NCI-H1417 (cell line): ENCODE measurements around the gene NPTX1.
"Not testable (repeated sequence)": the region's sequence is repeated elsewhere in the genome, so short reads cannot be mapped to it uniquely, and the experiment has no call there.

Experiments used
- DNase-seq, 3 experiments: peaks; one replicate each; lab custom pipeline; 2025; lab: John Stamatoyannopoulos, UW

The NPTX1 gene

GRCh38 chr17:80475910-80476876 lies at the start of gene NPTX1:
NPTX1 (minus strand) TSS chr17:80476607; CDS start chr17:80476446, 161 bp downstream.
- DNase-seq, result peak; percentile 50 to 64 (median 58)

DNA sequence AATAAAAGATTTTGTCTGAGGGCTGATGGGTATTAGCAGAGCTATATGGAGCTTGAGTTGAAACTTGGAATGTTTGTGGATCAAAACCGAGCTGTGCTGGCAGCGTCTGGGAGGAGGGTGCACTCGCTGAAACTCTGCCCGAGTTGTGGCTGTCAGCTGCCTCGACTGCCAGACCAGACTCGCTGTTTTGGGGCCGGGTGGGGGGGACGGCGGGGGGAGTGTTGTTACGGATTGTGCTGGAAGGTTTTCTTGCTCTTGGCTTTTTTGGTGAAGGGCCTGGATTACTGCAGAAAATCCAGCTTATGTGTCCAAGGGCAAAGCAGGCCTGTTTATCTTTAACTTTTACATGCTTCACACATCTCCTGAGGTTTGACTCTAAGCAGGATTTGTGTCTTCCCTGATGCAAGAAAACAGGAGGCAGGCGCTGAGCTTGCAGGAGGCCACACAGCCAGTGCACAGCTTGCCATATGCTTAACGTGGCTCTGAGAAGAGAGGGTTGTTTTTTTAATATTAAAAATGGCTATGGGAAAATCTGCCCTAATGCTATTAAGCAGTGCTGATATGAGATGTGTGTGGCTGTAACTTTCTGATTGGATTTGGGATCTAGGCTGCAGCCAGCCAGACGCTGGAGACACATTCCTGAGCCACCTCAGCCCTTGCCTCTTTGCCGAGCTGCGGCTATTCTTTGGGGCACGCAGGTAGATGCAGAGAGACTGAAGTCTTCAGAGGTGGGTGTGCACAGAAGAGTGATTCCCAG lies 47.7 kb upstream of the NPTX1 start:
- DNase-seq, result no peak

GRCh38 chr17:80523054-80523744 lies 46.8 kb upstream of the NPTX1 start:
- DNase-seq, result no peak

DNA sequence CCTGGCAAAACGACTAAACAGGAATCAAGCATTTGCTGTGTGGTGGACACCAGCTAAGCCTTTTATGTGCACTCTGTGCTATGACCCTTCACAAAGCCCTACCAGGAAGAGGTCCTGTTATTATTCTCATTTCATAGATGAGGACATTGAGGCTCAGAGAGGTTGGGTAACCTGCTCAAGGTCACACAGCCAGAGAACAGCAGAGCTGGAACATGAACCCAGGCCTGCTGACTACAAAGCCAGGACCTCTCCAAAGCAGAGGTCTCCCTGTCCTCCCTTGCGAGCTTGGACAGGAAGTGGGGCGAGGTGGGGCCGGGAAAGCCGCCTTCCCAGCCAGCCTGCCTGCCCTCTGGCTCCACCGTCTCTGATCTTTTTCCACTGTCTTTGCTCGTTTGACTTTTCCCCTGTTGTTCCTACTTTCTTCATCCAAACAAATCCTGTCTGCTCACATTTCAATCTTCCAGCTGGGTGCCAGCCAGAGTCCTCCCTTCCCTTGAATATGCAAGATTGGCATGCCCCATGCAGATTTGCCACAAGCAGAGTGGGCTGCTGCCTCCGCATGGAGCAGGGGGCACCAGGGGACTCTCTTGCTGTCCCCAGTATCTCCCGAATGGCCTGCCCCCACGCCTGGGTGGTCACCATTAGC lies 44.5 kb upstream of the NPTX1 start:
- DNase-seq, result no peak

DNA sequence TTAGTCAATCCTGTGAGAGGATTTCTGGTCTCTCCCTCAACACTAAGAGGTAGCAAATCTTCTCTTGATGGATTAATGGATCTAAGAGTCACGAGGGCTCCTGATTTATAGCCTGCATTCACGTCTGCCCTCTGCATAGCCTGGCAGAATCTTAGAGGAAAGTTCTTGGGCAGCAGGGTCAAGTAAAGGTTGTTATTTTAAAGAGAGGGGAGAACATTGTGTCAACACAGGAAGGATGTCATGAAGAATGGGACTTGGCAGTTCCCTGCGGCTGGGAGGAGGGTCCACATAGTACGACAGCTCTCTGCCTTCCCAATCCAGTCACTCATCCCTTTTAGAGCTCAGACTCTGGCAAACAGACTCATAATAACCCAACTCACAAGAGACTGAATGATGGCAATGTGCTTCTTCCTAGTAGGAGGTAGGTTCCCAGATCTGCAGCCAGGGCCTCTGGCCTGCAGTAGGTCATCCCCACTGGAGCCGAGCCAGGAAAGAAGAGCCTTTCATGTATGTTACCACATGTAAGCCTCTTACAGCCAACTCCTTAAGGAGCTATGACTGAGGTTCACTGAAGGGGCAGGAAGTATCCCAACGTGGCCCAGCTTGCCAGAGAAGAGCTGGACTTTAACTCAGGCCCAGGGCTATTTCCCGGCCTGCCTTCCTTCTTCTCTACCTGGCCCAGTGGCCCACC lies 42.8 kb upstream of the NPTX1 start:
- DNase-seq, result no peak

- no peak for DNase-seq
Measured at GRCh38 chr17:80518392-80518791, 42.0 kb upstream of the NPTX1 start.

DNA sequence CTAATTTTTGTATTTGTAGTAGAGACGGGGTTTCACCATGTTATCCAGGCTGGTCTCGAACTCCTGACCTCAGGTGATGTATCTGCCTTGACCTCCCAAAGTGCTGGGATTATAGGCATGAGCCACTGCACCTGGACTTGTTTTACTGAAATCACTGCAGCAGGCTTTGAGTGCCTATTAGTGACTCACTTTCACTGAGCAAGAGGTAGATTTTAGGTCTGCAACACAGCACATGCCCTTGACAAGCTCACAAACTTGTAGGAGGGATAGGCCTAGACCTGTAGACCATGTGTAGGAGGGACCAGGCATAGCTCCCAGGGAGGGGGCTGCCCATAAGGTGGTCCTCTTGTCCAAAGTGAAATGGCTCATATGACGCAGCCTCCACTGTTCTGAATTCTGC lies 41.2 kb upstream of the NPTX1 start:
- no peak for DNase-seq

GRCh38 chr17:80516171-80516932 lies 39.9 kb upstream of the NPTX1 start:
- peak in 1 of 3 experiments; percentile 39 for DNase-seq

DNA sequence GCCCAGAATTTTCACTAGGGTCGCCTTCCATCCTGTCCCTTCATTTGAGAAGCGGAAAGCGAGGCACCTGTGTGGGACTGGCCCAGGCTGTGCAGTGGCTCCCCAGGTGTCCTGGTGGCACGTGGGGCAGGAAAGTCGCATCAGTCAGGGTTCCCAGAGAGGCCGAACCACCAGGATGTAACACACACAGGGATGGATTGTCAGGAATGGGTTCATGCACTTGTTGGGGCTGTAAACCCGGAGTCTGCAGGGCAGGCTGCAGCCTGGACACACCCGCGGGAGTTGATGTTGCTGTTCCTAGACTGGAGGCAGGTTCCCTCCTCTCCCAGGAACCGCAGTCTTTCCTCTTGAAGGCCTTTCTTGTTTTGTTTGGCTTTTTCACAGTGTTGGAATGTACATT lies 37.5 kb upstream of the NPTX1 start:
- no peak for DNase-seq

GRCh38 chr17:80513201-80513600 lies 36.8 kb upstream of the NPTX1 start:
- no peak for DNase-seq

- DNase-seq, result no peak
Measured at GRCh38 chr17:80512233-80512632, 35.8 kb upstream of the NPTX1 start.

DNA sequence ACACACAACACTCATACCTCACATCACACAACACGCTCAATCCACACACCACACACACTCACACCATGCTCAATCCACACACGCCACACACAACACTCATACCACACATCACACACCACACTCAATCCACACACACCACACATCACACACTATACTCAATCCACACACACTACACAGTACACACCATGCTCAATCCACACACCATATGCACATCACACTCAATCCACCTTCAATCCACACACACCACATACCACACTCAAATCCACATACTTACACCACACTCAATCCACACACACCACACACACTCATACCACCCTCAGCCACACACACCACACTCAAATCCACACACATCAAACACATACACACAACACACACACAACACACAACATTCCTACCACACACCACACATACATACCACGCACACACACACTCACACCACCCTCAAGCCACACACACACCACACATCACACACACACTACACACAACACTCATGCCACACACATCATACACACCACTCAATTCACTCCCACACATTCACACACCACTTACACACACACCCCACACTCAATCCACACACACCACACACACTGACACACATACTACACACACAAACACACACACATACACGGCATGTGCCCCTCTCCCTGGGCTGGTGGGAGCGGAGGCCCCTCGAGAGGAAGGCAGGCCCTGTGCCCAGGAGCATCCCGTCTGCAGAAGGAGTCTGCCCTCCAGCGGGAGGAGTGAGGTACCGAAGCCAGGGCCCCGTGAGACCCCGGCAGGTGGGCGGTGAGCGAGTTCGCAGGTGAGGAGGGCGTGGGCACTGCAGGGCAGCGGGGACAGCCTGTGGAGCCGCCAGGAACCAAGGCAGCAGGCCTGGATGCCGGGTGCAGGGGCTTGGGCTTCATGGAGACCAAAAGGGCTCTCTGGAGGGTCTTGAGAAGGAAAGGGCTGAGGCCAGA lies 35.1 kb upstream of the NPTX1 start:
- no peak for DNase-seq

DNA sequence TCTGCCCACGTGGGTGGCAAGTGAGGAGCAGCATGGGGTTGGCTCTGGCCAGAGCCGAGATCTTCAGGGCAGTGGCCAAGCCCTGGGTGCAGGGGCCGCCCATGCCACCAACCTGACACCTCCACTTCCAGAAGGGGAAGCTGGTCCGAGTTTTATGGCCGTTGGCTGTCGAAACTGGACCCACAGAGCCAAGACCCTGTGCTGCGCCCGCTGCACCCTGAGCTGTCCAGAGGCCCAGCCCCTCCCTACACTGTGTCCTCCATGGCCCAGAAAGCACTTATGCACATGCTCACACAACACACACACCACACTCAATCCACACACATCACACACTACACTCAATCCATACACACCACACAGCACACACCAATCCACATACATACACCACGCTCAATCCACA lies 34.4 kb upstream of the NPTX1 start:
- DNase-seq, result no peak

- DNase-seq, result no peak
Measured at GRCh38 chr17:80510132-80510531, 33.7 kb upstream of the NPTX1 start.

DNA sequence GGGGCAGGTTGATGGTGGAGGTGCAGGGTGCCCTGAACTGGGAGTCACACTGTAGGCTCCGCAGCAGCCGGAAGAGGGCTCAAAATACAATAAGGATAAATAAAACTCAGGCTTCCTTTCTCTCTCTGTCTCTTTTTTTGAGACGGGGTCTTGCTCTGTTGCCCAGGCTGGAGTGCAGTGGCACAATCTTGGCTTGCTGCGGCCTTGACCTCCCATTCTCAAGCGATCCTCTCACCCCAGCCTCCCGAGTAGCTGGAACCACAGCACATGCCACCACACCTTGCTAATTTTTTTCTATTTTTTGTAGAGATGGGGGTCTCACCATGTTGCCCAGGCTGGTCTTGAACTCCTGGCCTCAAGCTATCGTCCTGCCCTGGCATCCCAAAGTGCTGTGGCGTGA lies 32.9 kb upstream of the NPTX1 start:
- DNase-seq, result no peak

DNA sequence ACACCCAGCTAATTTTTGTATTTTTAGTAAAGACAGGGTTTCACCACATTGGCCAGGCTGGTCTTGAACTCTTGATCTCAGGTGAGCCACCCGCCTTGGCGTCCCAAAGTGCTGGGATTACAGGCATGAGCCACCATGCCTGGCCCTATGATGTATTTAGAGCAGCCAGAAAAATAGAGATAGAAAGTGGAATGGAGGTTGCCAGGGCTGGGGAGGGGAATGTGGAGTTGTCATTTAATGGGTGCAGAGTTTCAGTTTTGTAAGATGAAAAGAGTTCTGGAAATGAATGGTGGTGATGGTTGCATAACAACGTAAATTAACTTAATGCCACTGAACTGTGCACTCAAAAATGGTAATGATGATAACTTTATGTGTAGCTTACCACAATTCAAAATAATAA lies 31.6 kb upstream of the NPTX1 start:
- DNase-seq, result no peak

DNA sequence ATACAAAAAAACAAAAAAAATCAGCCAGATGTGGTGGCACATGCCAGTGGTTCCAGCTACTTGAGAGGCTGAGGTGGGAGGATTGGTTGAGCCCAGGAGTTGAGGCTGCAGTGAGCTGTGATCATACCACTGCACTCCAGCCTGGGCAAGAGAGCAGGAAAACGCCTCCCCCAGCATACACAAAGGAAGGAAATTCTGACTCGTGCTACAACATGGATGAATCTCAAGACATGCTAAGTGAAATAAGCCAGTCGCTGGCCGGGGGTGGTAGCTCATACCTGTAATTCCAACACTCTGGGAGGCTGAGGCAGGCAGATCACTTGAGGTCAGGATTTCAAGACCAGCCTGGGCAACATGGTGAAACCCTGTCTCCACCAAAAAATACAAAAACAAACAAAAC lies 30.8 kb upstream of the NPTX1 start:
- DNase-seq, result not testable (repeated sequence)

- no peak for DNase-seq
Measured at GRCh38 chr17:80504686-80505413, 28.4 kb upstream of the NPTX1 start.

GRCh38 chr17:80503921-80504320 lies 27.5 kb upstream of the NPTX1 start:
- no peak for DNase-seq
